ENCODE results near the gene HOXA6. TPM values are rescaled to one million over a fixed set of nuclear protein-coding genes. Genes with fewer than 3 reads are reported as not detected.

The HOXA6 gene
- total RNA-seq, 1 experiment from 2014 or later: not detected

GRCh38 chr7:27152816-27153442 lies 5.4 kb upstream of the HOXA6 start:
- Mint-ChIP-seq H3K4me1 (peaks cover 28% of the 10 kb centered on the region), H3K27ac (no peak overlapping the region), H3K27me3 (ENCODE audit: low read depth) (peaks cover 100% of the 10 kb centered on the region), H3K4me3 (no peak overlapping the region), H3K36me3 (peaks cover 3% of the 10 kb centered on the region), H3K9me3 (no peaks in the 10 kb centered on the region)
- no peak for TF ChIP-seq ETV6 (CRISPR knock-in tag; IDR thresholded peaks at IDR 0.05)
- no peak for TF ChIP-seq ESRRA (CRISPR knock-in tag; IDR thresholded peaks at IDR 0.05; ENCODE audit: borderline replicate concordance)
- no peak for TF ChIP-seq ZNF396 (CRISPR knock-in tag; IDR thresholded peaks at IDR 0.05; ENCODE audit: borderline replicate concordance)
- no peak for TF ChIP-seq NR2C2 (CRISPR knock-in tag; IDR thresholded peaks at IDR 0.05)
- no peak for TF ChIP-seq SMAD3 (CRISPR knock-in tag; IDR thresholded peaks at IDR 0.05; ENCODE audit: borderline replicate concordance)
- no peak for TF ChIP-seq IRF2 (CRISPR knock-in tag; IDR thresholded peaks at IDR 0.05; ENCODE audit: borderline replicate concordance, low read depth)
- TF ChIP-seq MXD4 (CRISPR knock-in tag; IDR thresholded peaks at IDR 0.05; ENCODE audit: borderline replicate concordance): no peak
- no peak for TF ChIP-seq NFYB (CRISPR knock-in tag; conservative IDR thresholded peaks at IDR 0.05; ENCODE audit: low read depth)
- TF ChIP-seq, protein P1, sequence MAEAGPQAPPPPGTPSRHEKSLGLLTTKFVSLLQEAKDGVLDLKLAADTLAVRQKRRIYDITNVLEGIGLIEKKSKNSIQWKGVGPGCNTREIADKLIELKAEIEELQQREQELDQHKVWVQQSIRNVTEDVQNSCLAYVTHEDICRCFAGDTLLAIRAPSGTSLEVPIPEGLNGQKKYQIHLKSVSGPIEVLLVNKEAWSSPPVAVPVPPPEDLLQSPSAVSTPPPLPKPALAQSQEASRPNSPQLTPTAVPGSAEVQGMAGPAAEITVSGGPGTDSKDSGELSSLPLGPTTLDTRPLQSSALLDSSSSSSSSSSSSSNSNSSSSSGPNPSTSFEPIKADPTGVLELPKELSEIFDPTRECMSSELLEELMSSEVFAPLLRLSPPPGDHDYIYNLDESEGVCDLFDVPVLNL (CRISPR knock-in tag; IDR thresholded peaks at IDR 0.05; ENCODE audit: borderline replicate concordance, low read depth): no peak
- no peak for TF ChIP-seq SP1 (CRISPR knock-in tag; conservative IDR thresholded peaks at IDR 0.05)
- no peak for TF ChIP-seq FOXP4 (CRISPR knock-in tag; IDR thresholded peaks at IDR 0.05)
- TF ChIP-seq ZBTB21 (CRISPR knock-in tag; IDR thresholded peaks at IDR 0.05; ENCODE audit: borderline replicate concordance): no peak
- TF ChIP-seq ZNF317 (CRISPR knock-in tag; IDR thresholded peaks at IDR 0.05; ENCODE audit: borderline replicate concordance, low read depth): no peak
- DNase-seq (ENCODE audit: low spot score) (no peak), ATAC-seq (no peak)
- ChIA-PET CTCF (interaction anchor here (1.1 to 4.0 kb wide), 4 partner anchors 9 to 30 kb away, joined by 4 to 74 read pairs (median 11); partner anchors contain the start of gene HOXA5), POLR2A (no interaction called here)

DNA sequence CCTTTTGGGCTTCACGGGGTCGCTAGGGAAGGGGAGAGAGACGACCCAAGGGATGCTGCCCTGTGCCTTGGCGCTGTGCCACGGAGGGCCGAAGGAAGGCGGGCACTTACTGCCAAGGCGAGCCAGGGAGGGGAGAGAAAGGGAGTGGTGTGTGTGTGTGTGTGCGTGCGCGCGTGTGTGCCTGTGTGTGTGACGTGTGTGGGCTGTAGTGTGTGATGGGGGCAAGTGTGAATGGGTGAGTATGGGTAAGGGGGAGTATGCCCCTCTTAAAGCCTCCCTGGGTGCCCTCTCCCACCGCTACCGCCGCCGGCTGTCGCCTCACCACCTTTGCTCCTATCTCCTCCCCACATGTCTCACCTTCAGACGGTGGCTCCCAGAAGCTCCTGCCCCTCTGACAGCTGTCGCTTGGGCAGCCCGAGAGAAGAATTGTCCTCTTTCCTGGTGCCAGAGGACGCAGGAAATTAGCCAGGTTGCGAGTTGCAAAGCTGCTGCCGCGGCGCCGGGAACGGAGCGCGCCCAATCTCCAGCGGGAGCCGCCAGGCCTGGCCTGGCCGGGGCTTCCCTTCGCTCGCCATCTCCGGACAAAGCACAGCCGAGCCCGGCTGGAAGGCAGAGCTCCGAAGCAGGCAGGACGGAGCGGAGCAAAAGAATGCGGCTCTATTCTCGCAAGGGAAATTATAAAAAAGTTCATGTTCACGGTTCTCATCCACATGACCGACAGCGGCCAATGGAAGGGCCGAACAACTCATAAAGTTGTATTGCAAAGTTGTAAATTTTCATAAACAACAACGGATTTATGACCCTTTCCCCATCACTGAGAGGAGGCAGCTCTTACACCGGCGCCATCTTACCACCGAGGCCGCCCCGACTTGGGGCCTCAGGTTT lies 4.6 kb upstream of the HOXA6 start, which contains the start of gene HOXA3:
Gene HOXA3 (minus strand): TSS at position 653 of the 885 bp plus-strand sequence. CDS start 41,943 bp downstream, outside the sequence.
- Mint-ChIP-seq H3K27me3 (ENCODE audit: low read depth) (peaks cover 100% of the 10 kb centered on the region), H3K9me3 (no peaks in the 10 kb centered on the region), H3K4me3 (peak within 1 kb of the TSS; percentile 55), H3K36me3 (peaks cover 3% of the 10 kb centered on the region), H3K27ac (no peak within 1 kb of the TSS), H3K4me1 (peaks cover 31% of the 10 kb centered on the region)
- DNase-seq (ENCODE audit: low spot score) (peak; percentile 38), ATAC-seq (no peak)
- TF ChIP-seq GRHL2 (CRISPR knock-in tag; IDR thresholded peaks at IDR 0.05; ENCODE audit: insufficient replicate concordance, severe bottlenecking): no peak
- no peak for TF ChIP-seq NFYB (CRISPR knock-in tag; conservative IDR thresholded peaks at IDR 0.05; ENCODE audit: low read depth)
- TF ChIP-seq, protein P2, sequence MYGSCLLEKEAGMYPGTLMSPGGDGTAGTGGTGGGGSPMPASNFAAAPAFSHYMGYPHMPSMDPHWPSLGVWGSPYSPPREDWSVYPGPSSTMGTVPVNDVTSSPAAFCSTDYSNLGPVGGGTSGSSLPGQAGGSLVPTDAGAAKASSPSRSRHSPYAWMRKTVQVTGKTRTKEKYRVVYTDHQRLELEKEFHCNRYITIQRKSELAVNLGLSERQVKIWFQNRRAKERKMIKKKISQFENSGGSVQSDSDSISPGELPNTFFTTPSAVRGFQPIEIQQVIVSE (CRISPR knock-in tag; IDR thresholded peaks at IDR 0.05; ENCODE audit: borderline replicate concordance): no peak
- no peak for TF ChIP-seq NFE2L1 (CRISPR knock-in tag; IDR thresholded peaks at IDR 0.05)
- TF ChIP-seq CTCF (IDR thresholded peaks at IDR 0.05): no peak
- no peak for TF ChIP-seq MYBL2 (CRISPR knock-in tag; IDR thresholded peaks at IDR 0.05)
- TF ChIP-seq CREB1 (CRISPR knock-in tag; IDR thresholded peaks at IDR 0.05): no peak
- no peak for TF ChIP-seq CREM (CRISPR knock-in tag; IDR thresholded peaks at IDR 0.05)
- ChIA-PET CTCF (interaction anchor here (0.6 to 4.0 kb wide), 10 partner anchors 9 to 460 kb away, joined by 3 to 74 read pairs (median 4); partner anchors contain the start of gene HOXA5), POLR2A (no interaction called here)
